Adrenal gland (tissue), 12 donors: ENCODE measurements around the gene ZNF552. TPM values are rescaled to one million over a fixed set of nuclear protein-coding genes. Genes with fewer than 3 reads are reported as not detected.

ENCODE experiments used
- DNase-seq, 7 donors: peaks; one replicate each; pipeline ENCODE4 v3.0.0-alpha.2; 2019 to 2020
- H3K27ac ChIP-seq, 5 donors: fragments of 200-600 bp; sonication (generic) in 4 of 5; 1 replicate in 3 of 5; 2 replicates in 2 of 5; pipeline versions ENCODE4 v1.5.1 to v1.8.0; 2016 to 2020; ENCODE audit warnings: mild to moderate bottlenecking in 1 of 5
- H3K27me3 ChIP-seq: fragments of 200-600 bp; 2 replicates; pipeline ENCODE4 v1.8.0; 2021
- H3K36me3 ChIP-seq, 2 donors: fragments of 200-600 bp; replicated peaks in 1 of 2; 1 replicate in 1 of 2; 2 replicates in 1 of 2; pipeline versions ENCODE4 v1.5.1 to v1.8.0; 2018 to 2022
- H3K4me1 ChIP-seq, 2 donors: fragments of 200-600 bp; replicated peaks in 1 of 2; 1 replicate in 1 of 2; 2 replicates in 1 of 2; pipeline versions ENCODE4 v1.5.1 to v1.8.0; 2018 to 2021
- H3K4me3 ChIP-seq, 4 donors: fragments of 200-600 bp; sonication (generic) in 3 of 4; one replicate each; pipeline ENCODE4 v1.5.1; 2016 to 2018
- H3K9me3 ChIP-seq, 3 donors: fragments of 200-600 bp; sonication (generic) in 1 of 3; replicated peaks in 1 of 3; 1 replicate in 2 of 3; 2 replicates in 1 of 3; pipeline versions ENCODE4 v1.5.1 to v1.8.0; 2016 to 2021
- POLR2A ChIP-seq, 2 donors: fragments of 450-650 bp; IDR thresholded peaks; one replicate each; pipeline ENCODE4 v1.6.1; 2017; ENCODE audit warnings: antibody characterized with exemption in 2 of 2, mild to moderate bottlenecking in 2 of 2, moderate library complexity in 1 of 2
- WGBS, 4 donors: extraction: QIAGEN DNeasy Blood & Tissue Kit in 2 of 4; methylation state at CpG; one replicate each; pipeline versions ENCODE4 v1.1.5 to v1.1.7; 2013 to 2017; 5-methylcytosine and 5-hydroxymethylcytosine counted together
- intact Hi-C, 2 donors: fragments of 100-400 bp; cut with DNase I; formaldehyde crosslinking; loops; one replicate each; pipeline versions ENCODE4 v1.14.1 to v1.15.0; 2022 to 2023
- polyA plus RNA-seq, 3 donors: library from polyadenylated mRNA; stranded (reverse); fragments of 200-250 nt in 2 of 3; fragments of 350-450 nt in 1 of 3; fragmentation: Illumina TruSeq in 1 of 3; extraction: RNeasy Lipid Tissue Mini Kit (QIAGEN cat#74804) in 1 of 3; gene quantifications; one replicate each; pipeline ENCODE4 v1.2.3, GENCODE V29; 2013 to 2014
- total RNA-seq, 9 donors: library from RNA; depleted of rRNA in 4 of 9; stranded (reverse); fragments of >200 nt in 4 of 9; fragments of 120-200 nt in 1 of 9; fragmentation: NEBNext Ultra II Directional in 1 of 9; extraction: Animal tissue kit (Norgen Biotek cat#: 25700) in 1 of 9; gene quantifications; one replicate each; pipeline versions ENCODE4 v1.1.0 to v1.2.4, GENCODE V29; 2013 to 2023
- TF ChIP-seq, protein P1 (sequence below), 6 experiments: fragments of 450-650 bp in 4 of 6; fragments of 200-600 bp in 2 of 6; sonication (generic) in 1 of 6; IDR thresholded peaks; 1 replicate in 5 of 6; 2 replicates in 1 of 6; pipeline versions ENCODE4 v1.5.1 to v1.8.0; 2016 to 2021; ENCODE audit warnings: antibody characterized with exemption in 6 of 6, mild to moderate bottlenecking in 2 of 6, moderate library complexity in 1 of 6
- donor health status: healthy with polysubstance abuse.
- donor health status: Bipolar disorder and iron deficiency.
- donor health status: DM: yes; HTN: yes; CAD: no.
- donor health status: DM: no; HTN: no; CAD: no.
- donor health status: DM: no; HTN: no; CAD: no.
- donor health status: DM: yes; HTN: yes; CAD: no.

Gene ZNF552
- total and polyA plus RNA-seq, 12 donors, result 0.66 to 10.5 (median 4.2) TPM

DNA sequence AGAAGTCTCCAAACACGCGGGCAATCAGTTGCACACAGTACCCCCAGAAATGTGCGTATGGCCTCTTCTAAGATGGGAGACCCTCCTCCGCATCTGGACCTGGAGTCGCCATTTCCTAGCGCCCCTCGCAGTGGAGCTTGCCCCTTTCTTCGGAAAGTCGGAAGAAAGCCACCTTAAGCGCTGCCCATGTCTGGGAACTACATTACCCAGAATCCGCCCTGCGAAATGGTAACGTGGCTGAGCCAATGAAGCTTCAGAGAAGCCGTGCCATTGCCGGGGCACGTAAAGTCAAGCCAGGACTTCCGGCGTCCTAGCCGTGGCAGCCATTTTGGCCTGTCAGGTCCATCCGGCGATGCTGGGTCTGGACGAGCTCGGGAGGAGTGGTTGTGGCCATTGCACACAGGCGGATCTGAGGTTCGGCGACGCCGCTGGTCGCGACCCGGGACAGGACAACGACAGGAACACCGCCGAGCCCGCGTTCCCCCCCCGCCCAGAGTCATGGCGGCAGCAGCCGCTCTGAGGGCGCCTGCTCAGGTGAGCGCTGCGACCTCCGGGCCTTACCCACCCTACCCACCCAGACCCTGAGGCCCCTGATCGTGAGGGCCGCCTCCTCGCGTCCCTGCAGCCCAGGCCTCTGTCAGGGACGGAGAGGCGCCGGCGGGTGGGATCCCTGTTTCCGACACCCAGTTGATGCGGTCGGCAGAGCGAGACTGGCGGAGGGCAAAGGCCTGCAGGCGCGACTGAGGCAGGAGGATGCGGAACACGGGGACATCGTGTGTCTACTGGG is 45.2 kb downstream of the ZNF552 start, which contains the start of gene ZNF586:
Gene ZNF586, plus strand, starts transcription at position 332 of the 787 bp plus-strand sequence. Its CDS starts 167 bp downstream, at position 499.
- TF ChIP-seq POLR2A (IDR thresholded peaks at IDR 0.05), result peak in 1 of 2 donors; percentile 63
- TF ChIP-seq, protein P1, sequence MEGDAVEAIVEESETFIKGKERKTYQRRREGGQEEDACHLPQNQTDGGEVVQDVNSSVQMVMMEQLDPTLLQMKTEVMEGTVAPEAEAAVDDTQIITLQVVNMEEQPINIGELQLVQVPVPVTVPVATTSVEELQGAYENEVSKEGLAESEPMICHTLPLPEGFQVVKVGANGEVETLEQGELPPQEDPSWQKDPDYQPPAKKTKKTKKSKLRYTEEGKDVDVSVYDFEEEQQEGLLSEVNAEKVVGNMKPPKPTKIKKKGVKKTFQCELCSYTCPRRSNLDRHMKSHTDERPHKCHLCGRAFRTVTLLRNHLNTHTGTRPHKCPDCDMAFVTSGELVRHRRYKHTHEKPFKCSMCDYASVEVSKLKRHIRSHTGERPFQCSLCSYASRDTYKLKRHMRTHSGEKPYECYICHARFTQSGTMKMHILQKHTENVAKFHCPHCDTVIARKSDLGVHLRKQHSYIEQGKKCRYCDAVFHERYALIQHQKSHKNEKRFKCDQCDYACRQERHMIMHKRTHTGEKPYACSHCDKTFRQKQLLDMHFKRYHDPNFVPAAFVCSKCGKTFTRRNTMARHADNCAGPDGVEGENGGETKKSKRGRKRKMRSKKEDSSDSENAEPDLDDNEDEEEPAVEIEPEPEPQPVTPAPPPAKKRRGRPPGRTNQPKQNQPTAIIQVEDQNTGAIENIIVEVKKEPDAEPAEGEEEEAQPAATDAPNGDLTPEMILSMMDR (IDR thresholded peaks at IDR 0.05), result no peak
- 2 to 6% (median 3%) methylated on average over 24 to 61 of the region's 61 CpGs for WGBS, 4 donors
- intact Hi-C loops, result no loop called here
- H3K27me3 ChIP-seq, result no peaks in the 10 kb centered on the region
- no peaks in the 10 kb centered on the region for H3K36me3 ChIP-seq
- peak; percentile 88 to 97 (median 93) for DNase-seq
- peaks cover 0 to 15% of the 10 kb centered on the region in 2 donors for H3K4me1 ChIP-seq
- H3K9me3 ChIP-seq, result no peaks in the 10 kb centered on the region
- peak within 1 kb of the TSS in 3 of 4 donors; percentile 62 to 85 (median 68) for H3K4me3 ChIP-seq
- peak within 1 kb of the TSS in 4 of 5 donors; percentile 56 to 91 (median 86) for H3K27ac ChIP-seq

DNA sequence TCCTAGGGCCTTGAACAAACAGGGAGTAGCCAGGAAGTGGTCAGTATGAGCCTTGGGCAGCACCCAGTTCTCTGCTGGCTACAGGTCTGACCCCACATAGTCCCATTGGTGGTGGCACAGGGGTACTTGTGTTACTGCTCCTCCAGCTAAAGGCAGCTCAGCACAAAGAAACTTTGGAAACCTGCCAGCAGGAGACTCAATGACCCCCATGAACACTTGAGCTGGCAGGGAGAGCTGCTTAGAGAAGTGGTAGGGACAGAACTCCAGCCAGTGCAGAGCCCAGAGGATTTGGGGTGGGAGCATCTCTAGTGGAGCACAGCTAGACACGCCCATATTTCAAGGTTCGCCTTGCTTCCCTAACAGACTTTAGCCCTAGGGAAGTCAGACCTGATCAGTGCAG is 55.6 kb downstream of the ZNF552 start:
- Histone ChIP-seq H3K4me3 (no peak overlapping the region), H3K9me3 (peaks cover 0 to 18% (median 0%) of the 10 kb centered on the region in 3 donors), H3K27me3 (no peaks in the 10 kb centered on the region), H3K27ac (no peak overlapping the region), H3K4me1 (no peaks in the 10 kb centered on the region), H3K36me3 (peaks cover 0 to 22% of the 10 kb centered on the region in 2 donors)
- TF ChIP-seq, protein P1 (IDR thresholded peaks at IDR 0.05), result no peak
- TF ChIP-seq POLR2A (IDR thresholded peaks at IDR 0.05), result no peak
- intact Hi-C loops, result no loop called here
- no peak for DNase-seq
- 94 to 100% (median 98%) methylated on average over 1 to 2 of the region's 2 CpGs for WGBS, 4 donors

DNA sequence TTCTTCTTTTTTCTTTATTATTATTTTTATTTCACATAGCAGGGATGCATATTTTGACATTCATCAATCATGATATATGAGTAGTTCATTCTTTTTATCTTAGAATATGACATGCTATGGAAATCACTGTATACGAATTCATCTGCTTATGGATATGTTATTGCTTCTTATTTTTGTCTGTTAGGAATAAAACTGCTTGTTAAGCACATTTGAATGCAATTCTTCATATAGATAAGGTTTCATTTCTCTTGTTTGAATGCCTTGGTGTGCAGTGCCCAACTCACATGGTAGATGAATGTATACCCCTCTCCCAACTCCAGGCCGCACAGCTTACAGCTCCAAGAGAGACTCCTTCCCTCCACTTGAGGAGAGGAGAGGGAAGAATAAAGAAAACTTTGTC is 56.8 kb downstream of the ZNF552 start:
- no peak overlapping the region for H3K4me3 ChIP-seq
- no peak overlapping the region for H3K27ac ChIP-seq
- DNase-seq, result no peak
- 92 to 97% (median 95%) methylated on average over 2 of the region's 2 CpGs for WGBS, 4 donors
- no peaks in the 10 kb centered on the region for H3K27me3 ChIP-seq
- intact Hi-C loops, result no loop called here
- peaks cover 0 to 20% (median 0%) of the 10 kb centered on the region in 3 donors for H3K9me3 ChIP-seq
- peaks cover 0 to 30% of the 10 kb centered on the region in 2 donors for H3K36me3 ChIP-seq
- TF ChIP-seq POLR2A (IDR thresholded peaks at IDR 0.05), result no peak
- TF ChIP-seq, protein P1 (IDR thresholded peaks at IDR 0.05), result no peak
- no peaks in the 10 kb centered on the region for H3K4me1 ChIP-seq

Other genes starting within 250 kb of the ZNF552 start
- 1 to 10 TPM; 2.1 to 7.9 (median 5.8) TPM for gene ZNF416, start 236.0 kb downstream of the ZNF552 start, total RNA-seq
- gene ZNF416, start 236.0 kb downstream of the ZNF552 start, polyA plus RNA-seq, result 1 to 10 TPM; 1.9 to 5.3 (median 2.3) TPM
- 10 to 100 TPM in 1 of 9 donors, 1 to 10 TPM in 8; 2.8 to 10.5 (median 5.5) TPM for gene ZIK1, start 230.8 kb downstream of the ZNF552 start, total RNA-seq
- gene ZIK1, start 230.8 kb downstream of the ZNF552 start, polyA plus RNA-seq, result 1 to 10 TPM; 1.5 to 4.0 (median 1.9) TPM
- 1 to 10 TPM; 1.2 to 5.5 (median 3.1) TPM for gene ZNF530, start 215.0 kb downstream of the ZNF552 start, total RNA-seq
- 1 to 10 TPM; 1.4 to 2.0 (median 1.9) TPM for gene ZNF530, start 215.0 kb downstream of the ZNF552 start, polyA plus RNA-seq
- gene ZNF134, start 200.7 kb downstream of the ZNF552 start, total RNA-seq, result 10 to 100 TPM; 11.6 to 25.2 (median 22.3) TPM
- gene ZNF134, start 200.7 kb downstream of the ZNF552 start, polyA plus RNA-seq, result 10 to 100 TPM in 1 of 3 donors, 1 to 10 TPM in 2; 3.2 to 13.6 (median 4.1) TPM
- 10 to 100 TPM; 11.1 to 38.7 (median 15.3) TPM for gene ZNF211, start 181.7 kb downstream of the ZNF552 start, total RNA-seq
- 10 to 100 TPM; 10.5 to 31.1 (median 21.6) TPM for gene ZNF211, start 181.7 kb downstream of the ZNF552 start, polyA plus RNA-seq
- gene ZSCAN4, start 146.0 kb downstream of the ZNF552 start, total RNA-seq, result under 1 TPM in 1 of 9 donors, not detected in 8; 0.14 TPM
- under 1 TPM in 2 of 3 donors, not detected in 1; 0.07 to 0.16 TPM for gene ZSCAN4, start 146.0 kb downstream of the ZNF552 start, polyA plus RNA-seq
- 10 to 100 TPM in 1 of 9 donors, 1 to 10 TPM in 8; 4.8 to 10.8 (median 7.3) TPM for gene ZNF551, start 132.9 kb downstream of the ZNF552 start, total RNA-seq
- 1 to 10 TPM in 1 of 3 donors, under 1 TPM in 2; 0.88 to 4.1 (median 0.91) TPM for gene ZNF551, start 132.9 kb downstream of the ZNF552 start, polyA plus RNA-seq
- 10 to 100 TPM in 2 of 9 donors, 1 to 10 TPM in 7; 2.1 to 13.1 (median 7.2) TPM for gene ZNF154, start 105.7 kb downstream of the ZNF552 start, total RNA-seq
- gene ZNF154, start 105.7 kb downstream of the ZNF552 start, polyA plus RNA-seq, result 10 to 100 TPM in 1 of 3 donors, 1 to 10 TPM in 2; 5.1 to 11.7 (median 5.6) TPM
- gene ZNF671, start 87.3 kb downstream of the ZNF552 start, total RNA-seq, result 10 to 100 TPM in 5 of 9 donors, 1 to 10 TPM in 4; 8.8 to 22.6 (median 11.0) TPM
- gene ZNF671, start 87.3 kb downstream of the ZNF552 start, polyA plus RNA-seq, result 10 to 100 TPM in 1 of 3 donors, 1 to 10 TPM in 2; 8.6 to 13.0 (median 8.6) TPM
- 10 to 100 TPM in 8 of 9 donors, 1 to 10 TPM in 1; 9.9 to 26.3 (median 15.4) TPM for gene ZNF776, start 68.1 kb downstream of the ZNF552 start, total RNA-seq
- gene ZNF776, start 68.1 kb downstream of the ZNF552 start, polyA plus RNA-seq, result 10 to 100 TPM in 1 of 3 donors, 1 to 10 TPM in 2; 2.2 to 13.9 (median 6.0) TPM
- gene ZNF586, start 45.2 kb downstream of the ZNF552 start, total RNA-seq, result 10 to 100 TPM in 8 of 9 donors, 1 to 10 TPM in 1; 5.1 to 19.0 (median 15.7) TPM
- 1 to 10 TPM; 3.6 to 7.0 (median 5.4) TPM for gene ZNF586, start 45.2 kb downstream of the ZNF552 start, polyA plus RNA-seq
- 10 to 100 TPM in 5 of 9 donors, 1 to 10 TPM in 4; 5.0 to 20.1 (median 10.5) TPM for gene ZNF587B, start 15.4 kb upstream of the ZNF552 start, total RNA-seq
- gene ZNF587B, start 15.4 kb upstream of the ZNF552 start, polyA plus RNA-seq, result 1 to 10 TPM; 3.1 to 7.9 (median 7.4) TPM
- gene ZNF587, start 34.9 kb upstream of the ZNF552 start, total RNA-seq, result 10 to 100 TPM; 10.6 to 38.6 (median 22.2) TPM
- 10 to 100 TPM in 2 of 3 donors, 1 to 10 TPM in 1; 6.2 to 72.0 (median 23.0) TPM for gene ZNF587, start 34.9 kb upstream of the ZNF552 start, polyA plus RNA-seq
- 10 to 100 TPM in 8 of 9 donors, 1 to 10 TPM in 1; 8.1 to 37.6 (median 20.9) TPM for gene ZNF814, start 74.1 kb upstream of the ZNF552 start, total RNA-seq
- 10 to 100 TPM; 20.6 to 24.3 (median 22.2) TPM for gene ZNF814, start 74.1 kb upstream of the ZNF552 start, polyA plus RNA-seq
- 10 to 100 TPM in 7 of 9 donors, 1 to 10 TPM in 2; 5.8 to 20.8 (median 16.3) TPM for gene ZNF417, start 101.7 kb upstream of the ZNF552 start, total RNA-seq
- gene ZNF417, start 101.7 kb upstream of the ZNF552 start, polyA plus RNA-seq, result 1 to 10 TPM; 1.8 to 9.0 (median 6.8) TPM
- gene ZNF418, start 120.5 kb upstream of the ZNF552 start, total RNA-seq, result 1 to 10 TPM in 8 of 9 donors, under 1 TPM in 1; 0.42 to 9.0 (median 4.6) TPM
- gene ZNF418, start 120.5 kb upstream of the ZNF552 start, polyA plus RNA-seq, result 1 to 10 TPM; 3.8 to 6.7 (median 4.5) TPM
- gene ZNF256, start 132.8 kb upstream of the ZNF552 start, total RNA-seq, result 1 to 10 TPM; 2.4 to 6.6 (median 5.6) TPM
- gene ZNF256, start 132.8 kb upstream of the ZNF552 start, polyA plus RNA-seq, result 1 to 10 TPM; 3.5 to 4.9 (median 3.5) TPM
- 1 to 10 TPM in 4 of 9 donors, under 1 TPM in 2, not detected in 3; 0.41 to 2.0 (median 1.1) TPM for gene C19orf18, start 159.6 kb upstream of the ZNF552 start, total RNA-seq
- gene C19orf18, start 159.6 kb upstream of the ZNF552 start, polyA plus RNA-seq, result 10 to 100 TPM in 1 of 3 donors, 1 to 10 TPM in 2; 1.2 to 13.8 (median 4.1) TPM
- gene ZNF606, start 187.9 kb upstream of the ZNF552 start, total RNA-seq, result 10 to 100 TPM; 10.9 to 27.1 (median 20.9) TPM
- gene ZNF606, start 187.9 kb upstream of the ZNF552 start, polyA plus RNA-seq, result 10 to 100 TPM in 1 of 3 donors, 1 to 10 TPM in 2; 5.9 to 13.3 (median 8.8) TPM
- 1 to 10 TPM in 1 of 9 donors, under 1 TPM in 3, not detected in 5; 0.25 to 1.8 (median 0.76) TPM for gene ZSCAN1, start 219.1 kb upstream of the ZNF552 start, total RNA-seq
- 1 to 10 TPM in 2 of 3 donors, under 1 TPM in 1; 0.13 to 4.3 (median 1.8) TPM for gene ZSCAN1, start 219.1 kb upstream of the ZNF552 start, polyA plus RNA-seq
- gene ZNF135, start 244.4 kb upstream of the ZNF552 start, total RNA-seq, result 1 to 10 TPM; 1.2 to 6.5 (median 3.6) TPM
- gene ZNF135, start 244.4 kb upstream of the ZNF552 start, polyA plus RNA-seq, result 10 to 100 TPM in 1 of 3 donors, 1 to 10 TPM in 2; 5.4 to 15.1 (median 6.9) TPM